AG09319 (cell line): Measurements from ENCODE around the gene GLIPR2.
A peak's percentile ranks its signal among the peaks of the same experiment; 100 is the strongest.
"Not testable (repeated sequence)": the region's sequence is repeated elsewhere in the genome, so short reads cannot be mapped to it uniquely, and the experiment has no call there.

Experiments used
- DNase-seq: peaks from one replicate; pipeline ENCODE4 v3.0.0-alpha.2; 2010; ENCODE audit warnings: low read depth; ENCODE audit errors: extremely low read depth
- TF ChIP-seq, protein P1 (sequence below): IDR thresholded peaks from 2 replicates; pipeline ENCODE4 v1.5.1; 2011; ENCODE audit warnings: low read depth, mild to moderate bottlenecking, inconsistent platforms, low read length, moderate library complexity

Gene GLIPR2, protein sequence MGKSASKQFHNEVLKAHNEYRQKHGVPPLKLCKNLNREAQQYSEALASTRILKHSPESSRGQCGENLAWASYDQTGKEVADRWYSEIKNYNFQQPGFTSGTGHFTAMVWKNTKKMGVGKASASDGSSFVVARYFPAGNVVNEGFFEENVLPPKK

DNA sequence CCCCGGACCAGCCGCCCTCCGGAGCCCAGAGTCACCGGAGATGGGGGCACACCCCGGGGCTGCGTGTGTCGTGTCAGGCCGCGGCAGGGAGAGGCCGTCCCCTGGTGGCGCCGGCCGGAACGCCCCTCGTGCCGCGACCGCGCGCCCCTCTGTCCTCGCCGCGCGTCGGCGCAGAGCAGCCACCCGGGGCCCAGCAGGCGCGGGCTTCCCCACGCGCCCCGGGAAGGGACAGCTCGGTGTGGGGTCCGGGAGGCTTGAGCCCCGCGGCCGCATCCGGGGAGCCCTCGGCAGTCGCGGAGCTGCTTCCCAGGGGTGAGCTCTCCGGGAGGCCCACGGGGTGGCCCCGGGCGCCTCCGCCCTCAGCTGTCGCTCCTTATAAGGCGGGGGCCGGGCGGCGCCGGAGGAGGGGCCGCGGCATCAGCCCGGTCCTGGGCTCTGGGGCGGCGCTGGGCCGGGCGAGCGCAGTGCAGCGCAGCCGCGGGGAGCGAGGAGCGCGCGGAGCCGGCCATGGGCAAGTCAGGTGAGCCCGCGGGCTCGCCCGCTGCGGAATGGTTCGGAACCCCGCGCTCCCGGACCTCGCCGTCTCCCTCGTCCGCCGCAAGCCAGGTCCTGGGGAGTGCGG, at the start of gene GLIPR2:
Gene GLIPR2, plus strand, starts transcription at position 462 of the 622 bp plus-strand sequence. Its CDS starts 46 bp downstream, at position 508.
- DNase-seq, result no peak
- TF ChIP-seq, protein P1, sequence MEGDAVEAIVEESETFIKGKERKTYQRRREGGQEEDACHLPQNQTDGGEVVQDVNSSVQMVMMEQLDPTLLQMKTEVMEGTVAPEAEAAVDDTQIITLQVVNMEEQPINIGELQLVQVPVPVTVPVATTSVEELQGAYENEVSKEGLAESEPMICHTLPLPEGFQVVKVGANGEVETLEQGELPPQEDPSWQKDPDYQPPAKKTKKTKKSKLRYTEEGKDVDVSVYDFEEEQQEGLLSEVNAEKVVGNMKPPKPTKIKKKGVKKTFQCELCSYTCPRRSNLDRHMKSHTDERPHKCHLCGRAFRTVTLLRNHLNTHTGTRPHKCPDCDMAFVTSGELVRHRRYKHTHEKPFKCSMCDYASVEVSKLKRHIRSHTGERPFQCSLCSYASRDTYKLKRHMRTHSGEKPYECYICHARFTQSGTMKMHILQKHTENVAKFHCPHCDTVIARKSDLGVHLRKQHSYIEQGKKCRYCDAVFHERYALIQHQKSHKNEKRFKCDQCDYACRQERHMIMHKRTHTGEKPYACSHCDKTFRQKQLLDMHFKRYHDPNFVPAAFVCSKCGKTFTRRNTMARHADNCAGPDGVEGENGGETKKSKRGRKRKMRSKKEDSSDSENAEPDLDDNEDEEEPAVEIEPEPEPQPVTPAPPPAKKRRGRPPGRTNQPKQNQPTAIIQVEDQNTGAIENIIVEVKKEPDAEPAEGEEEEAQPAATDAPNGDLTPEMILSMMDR, result no peak; the same call in 1 of the 2 replicates

- not testable (repeated sequence) for DNase-seq
Measured at GRCh38 chr9:36087054-36087453, 49.5 kb upstream of the GLIPR2 start.

GRCh38 chr9:36088020-36088419, 48.5 kb upstream of the GLIPR2 start:
- TF ChIP-seq, protein P1, result no peak
- DNase-seq, result no peak

DNA sequence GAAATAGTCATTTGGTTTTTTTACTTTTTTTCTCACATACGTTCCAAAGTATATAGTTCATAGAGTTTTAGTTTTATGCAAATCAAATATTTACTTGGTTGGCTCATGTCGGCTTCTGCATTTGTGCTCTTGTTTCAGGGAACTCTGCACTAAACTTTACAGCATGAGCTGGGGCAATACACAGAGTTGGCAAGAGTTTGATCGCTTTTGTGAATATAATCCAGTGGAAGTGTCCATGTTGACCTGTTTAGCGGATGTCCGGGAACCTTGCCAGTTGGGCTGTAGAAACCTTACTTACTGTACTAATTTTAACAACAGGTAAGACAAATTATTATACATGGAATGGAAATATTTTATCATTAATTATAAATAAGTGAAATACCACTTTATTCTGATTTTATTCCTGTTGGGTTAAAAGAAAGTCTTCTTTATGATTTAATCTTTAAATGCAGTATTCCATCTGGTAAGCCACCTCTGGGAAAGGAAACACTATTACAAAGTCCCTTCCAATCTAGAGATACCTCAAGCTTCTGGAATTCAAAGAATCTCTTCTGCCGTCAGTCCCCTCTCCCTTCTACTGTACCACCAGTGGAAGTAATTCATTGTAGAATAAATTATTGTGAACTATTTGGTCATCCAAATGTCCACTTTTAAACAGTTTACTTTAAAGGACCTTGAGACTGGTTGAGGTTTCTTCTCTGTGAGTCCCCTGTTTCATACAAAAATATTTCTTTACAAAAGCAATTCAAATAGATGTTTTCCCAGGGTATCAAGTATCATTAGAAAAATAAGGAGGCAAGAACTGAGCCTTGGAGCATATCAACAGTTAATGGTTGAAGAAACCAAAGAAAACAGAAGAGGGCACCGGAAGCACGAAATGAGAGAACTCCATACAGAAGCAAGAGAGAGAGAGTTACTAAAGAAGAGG, 45.2 kb upstream of the GLIPR2 start:
- TF ChIP-seq, protein P1, result no peak; the same call in 1 of the 2 replicates
- DNase-seq, result peak; percentile 36

DNA sequence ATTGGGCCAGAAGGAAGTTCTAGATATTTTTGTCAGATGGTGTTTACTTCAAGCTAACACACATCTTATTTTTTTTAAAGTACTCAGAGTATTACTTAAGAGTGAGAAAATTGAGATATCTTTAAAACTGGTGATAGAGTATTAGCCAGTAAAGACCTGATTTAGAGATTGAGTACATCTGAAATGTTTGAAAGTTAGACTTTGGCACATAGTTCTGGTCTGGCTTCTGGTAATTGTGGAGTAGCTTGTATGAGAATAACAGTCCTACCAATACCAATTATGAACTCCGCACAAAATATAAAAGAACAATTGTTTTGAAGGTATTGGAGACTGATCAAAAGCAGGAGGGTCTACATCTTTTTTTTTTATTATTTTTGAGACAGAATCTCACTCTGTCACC, 44.5 kb upstream of the GLIPR2 start:
- DNase-seq, result no peak
- TF ChIP-seq, protein P1, result no peak

- TF ChIP-seq, protein P1, result no peak
- no peak for DNase-seq
Measured at GRCh38 chr9:36092509-36093215, 43.9 kb upstream of the GLIPR2 start.

GRCh38 chr9:36093384-36093783, 43.1 kb upstream of the GLIPR2 start:
- TF ChIP-seq, protein P1, result no peak
- no peak for DNase-seq
